Hematopoietic multipotent progenitor cell treated with erythropoietin and hydrocortisone succinate and interleukin-3 and kit ligand, for 6 days (in vitro differentiated cells): ENCODE data around the gene HMGCLL1.

ENCODE experiments used
- DNase-seq: peaks from one replicate; pipeline ENCODE4 v3.0.0-alpha.2; 2015

The HMGCLL1 gene

DNA sequence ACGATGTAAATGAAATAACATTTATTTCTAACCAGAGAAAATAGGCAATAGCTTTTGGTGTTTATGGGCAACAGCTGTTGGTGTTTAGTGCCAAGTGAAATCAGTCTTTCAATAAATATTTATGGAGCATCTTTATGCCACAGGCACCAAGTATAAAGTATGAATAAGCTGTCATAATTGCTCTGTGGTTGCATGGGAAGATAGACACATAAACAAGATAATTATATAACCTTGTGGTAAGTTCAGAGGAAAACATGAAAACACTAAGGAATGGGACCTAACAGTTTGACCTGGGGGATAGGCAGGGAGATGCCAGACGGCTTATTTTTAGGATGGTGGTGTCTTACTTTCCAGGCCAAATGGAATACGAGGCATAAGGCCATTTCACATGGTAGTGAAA lies 140.8 kb downstream of the HMGCLL1 start:
- DNase-seq, result no peak

DNA sequence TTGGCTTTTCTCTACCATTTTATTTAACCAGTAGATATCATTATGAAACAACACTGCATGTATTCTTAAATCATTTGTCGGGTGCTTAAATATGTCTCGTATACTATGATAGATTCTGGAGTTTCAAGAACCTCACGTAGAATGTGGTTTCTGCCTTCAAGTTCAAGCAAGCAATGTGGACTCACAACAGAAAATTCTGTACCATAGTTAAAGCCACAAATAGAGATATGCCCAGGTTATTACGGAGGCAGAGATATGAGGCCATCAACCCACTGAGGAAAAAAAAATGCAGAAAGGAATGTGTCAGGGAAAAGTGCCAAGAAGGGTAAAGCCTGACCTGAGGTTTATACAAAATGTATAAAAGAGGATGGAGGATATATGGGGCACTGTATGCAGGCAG lies 141.9 kb downstream of the HMGCLL1 start:
- DNase-seq, result no peak

DNA sequence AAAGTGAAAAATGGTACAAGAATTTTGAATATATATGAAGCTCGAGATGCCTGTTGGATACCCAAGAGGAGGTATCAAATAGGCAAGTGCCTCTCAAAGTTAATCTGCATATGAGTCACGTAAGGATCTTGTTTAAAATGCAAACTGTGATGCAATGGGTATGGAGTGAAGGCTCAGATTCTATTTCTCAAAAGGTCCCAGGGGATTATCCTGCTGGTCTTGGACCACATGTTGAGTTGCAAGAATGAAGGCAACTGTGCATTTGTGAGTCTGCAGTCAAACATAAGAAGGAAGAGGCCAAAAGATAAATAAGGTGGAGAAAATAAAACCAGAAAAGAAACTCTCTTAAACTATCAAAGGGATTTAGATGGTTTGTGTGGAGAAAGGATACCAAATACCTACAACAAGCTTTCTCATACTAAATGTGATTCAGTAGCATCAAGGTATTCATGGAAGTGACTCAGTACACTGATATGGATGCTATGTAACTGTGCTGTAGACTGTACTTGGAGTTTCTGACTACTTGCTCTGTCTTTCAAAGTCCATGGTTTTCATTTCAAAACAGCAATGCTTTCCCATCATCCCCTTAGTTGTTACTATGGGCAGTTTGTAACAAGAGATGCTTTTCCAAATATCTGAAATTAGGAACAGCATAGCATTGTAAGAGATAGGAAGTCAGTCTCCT lies 145.4 kb downstream of the HMGCLL1 start:
- no peak for DNase-seq

DNA sequence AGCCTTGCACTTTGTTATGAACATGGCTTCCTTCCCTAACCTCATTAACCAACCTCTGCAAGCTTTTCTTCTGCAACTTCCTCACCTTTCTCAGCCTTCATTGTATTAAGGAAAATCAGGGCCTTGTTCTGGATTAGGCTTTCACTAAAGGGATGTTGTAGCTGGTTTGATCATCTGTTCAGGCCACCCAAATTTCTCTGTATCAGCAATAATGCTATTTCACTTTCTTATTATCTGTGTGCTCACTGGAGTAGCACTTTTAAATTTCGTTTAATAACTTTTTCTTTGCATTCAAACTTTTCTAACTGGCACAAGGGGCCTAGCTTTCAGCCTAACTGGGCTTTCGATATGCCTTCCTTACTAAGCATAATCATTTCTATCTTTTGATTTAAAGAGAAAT lies 155.1 kb downstream of the HMGCLL1 start:
- DNase-seq, result no peak

DNA sequence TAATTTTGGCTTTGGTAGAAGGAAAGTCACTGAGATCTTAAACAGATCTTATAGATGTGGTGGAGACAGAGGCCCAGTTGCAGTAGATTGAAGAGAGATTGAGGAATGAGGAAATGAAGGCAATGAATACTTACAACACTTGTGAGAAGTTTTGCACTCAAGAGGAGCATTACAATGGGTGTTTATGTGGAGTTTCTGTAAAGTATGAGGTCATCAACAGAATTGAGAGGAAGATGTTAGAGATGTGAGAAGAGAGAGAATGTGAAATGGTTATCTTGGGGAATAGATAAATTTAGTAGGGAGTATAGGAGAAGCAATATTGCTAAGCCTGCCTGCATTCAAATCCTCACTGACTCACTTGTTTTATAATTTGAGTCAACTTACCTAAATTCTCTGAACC lies 168.3 kb downstream of the HMGCLL1 start:
- no peak for DNase-seq

DNA sequence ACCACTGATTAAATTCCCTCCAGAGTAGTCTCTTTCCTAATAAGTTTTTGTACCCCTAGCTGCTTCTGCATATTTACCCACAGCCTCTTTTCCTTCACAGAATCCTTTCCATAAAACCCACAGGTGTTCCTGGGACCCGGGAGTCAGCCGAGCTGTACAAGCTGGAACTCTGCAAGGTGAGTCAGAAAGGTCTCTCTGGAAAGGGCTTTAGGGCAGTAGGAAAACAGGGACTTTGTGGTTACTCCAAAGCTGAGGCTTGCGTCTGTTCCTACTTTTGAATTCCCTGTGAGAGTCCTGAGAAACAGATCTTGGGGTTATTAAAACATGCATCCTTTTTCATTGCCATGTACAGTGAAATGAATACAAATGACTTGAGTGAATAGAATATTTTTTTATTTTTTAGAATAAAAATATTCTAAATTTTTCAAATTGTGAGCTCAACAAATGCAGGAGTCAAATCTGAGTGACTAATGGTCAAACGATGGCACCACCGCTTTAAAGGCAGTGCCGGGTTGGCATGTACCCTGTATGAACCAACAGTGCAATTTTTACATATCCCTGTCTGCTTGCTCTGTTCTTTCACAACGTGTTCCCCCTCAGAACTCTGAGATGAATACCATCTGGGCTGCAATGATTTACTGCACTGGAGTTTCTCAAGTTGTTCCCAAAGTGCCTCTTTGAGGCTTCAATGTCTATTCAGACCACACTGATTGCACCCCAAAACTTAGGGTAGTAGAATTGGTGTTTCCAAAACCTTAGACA lies 173.3 kb downstream of the HMGCLL1 start:
- DNase-seq, result no peak

DNA sequence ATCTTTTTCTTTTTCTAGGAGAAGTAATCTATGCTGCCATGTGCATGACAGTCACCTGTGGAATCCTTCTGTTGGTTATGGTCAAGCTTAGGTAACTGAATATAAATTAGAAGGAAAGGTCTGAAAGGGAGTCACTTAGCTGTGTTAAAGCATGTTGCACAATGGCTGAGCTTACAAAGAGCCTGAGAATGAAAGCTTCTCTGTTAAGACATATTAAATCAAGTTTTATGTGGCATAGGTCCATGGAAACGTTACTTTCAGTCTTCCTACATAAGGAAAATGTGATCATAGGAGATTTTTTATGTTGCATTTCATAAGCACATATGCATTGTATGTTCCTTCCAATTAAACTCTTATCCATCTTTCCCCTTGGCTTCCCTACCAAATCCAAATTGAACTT lies 179.6 kb downstream of the HMGCLL1 start:
- no peak for DNase-seq

DNA sequence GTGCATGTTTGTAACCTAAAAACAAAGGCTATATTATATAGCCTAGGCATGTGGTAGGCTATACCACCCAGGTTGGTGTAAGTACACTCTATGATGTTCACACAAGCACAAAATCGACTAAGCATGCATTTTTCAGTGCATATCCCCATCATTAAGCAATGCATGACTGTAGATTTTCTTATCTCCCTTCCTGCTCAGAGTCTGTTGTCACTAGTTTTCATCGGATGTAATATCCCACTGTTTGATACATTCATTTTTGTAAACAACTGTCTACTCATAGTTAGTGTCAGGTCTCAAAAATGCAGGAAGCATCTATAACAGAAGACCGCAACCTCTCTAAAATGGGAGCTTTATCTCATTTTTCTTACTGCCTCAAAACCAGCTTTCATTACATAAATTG lies 181.0 kb downstream of the HMGCLL1 start:
- no peak for DNase-seq

DNA sequence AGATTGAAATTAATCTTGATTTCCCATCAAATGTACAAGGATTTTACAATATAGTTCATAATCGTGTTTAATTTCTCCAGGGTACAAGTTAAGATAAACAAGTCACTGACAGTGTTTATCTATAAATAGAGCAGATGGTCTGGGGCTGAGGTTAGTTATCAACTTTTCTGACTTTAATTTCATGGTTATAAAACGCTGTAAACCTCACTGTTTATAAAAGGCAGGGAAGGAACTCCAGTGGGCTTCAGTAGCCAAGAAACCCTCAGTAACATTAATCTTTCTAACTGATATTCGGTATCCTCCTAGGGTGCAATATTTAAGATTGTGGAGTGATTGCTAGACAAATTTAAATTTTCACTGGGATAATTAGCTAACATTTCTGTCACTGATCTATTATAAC lies 183.1 kb downstream of the HMGCLL1 start:
- DNase-seq, result no peak

DNA sequence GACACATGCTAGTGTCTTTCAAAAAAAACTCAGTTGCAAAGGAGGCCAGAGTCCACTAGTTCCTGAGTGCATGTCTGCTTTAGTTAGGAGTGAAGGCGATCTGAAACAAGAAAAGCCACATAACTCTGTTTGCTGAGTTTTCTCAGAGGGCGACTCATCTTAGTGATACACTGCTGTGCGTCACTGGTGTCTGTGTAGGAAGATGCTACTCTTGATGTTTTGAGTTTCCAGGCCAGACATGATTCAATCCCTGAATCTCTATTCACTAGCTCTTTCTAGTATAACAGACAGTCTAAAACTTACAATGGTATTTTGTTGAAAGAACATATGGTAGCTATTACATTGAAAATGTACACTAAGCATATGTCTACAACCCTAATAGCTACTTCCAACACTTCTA lies 190.8 kb downstream of the HMGCLL1 start:
- DNase-seq, result no peak
